ENCODE data around the gene PHTF2. TPM values are rescaled to one million over a fixed set of nuclear protein-coding genes. Genes with fewer than 3 reads are reported as not detected.
"Not testable (repeated sequence)": the region's sequence is repeated elsewhere in the genome, so short reads cannot be mapped to it uniquely, and the experiment has no call there.

The PHTF2 gene
- total RNA-seq, 1 experiment from 2014 or later, result 5.7 TPM

GRCh38 chr7:77811516-77812289 lies 13.1 kb downstream of the PHTF2 start:
- H3K9me3 ChIP-seq, result peaks cover 12% of the 10 kb centered on the region
- DNase-seq, result no peak
- no peaks in the 10 kb centered on the region for H3K27me3 ChIP-seq
- H3K36me3 ChIP-seq, result peaks cover 6% of the 10 kb centered on the region; the same call in 1 of the 2 replicates
- H3K4me3 ChIP-seq, result no peak overlapping the region

DNA sequence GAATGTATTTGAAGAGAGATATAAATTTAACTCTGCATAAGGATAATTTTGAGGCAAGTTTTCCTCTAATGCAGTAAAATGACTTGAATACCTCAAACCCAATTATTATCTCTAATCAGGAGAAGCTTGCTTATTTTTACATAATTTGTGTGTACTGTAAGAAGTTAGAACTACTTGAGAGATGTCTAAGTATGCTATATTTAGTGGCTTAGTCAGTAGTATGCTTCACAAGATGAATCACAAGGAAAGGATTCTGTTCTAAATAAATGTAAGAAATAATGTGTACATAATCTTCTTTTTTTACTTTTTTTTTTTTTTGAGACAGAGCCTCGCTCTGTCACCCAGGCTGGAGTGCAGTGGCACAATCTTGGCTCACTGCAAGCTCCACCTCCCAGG lies 13.7 kb downstream of the PHTF2 start:
- peaks cover 11% of the 10 kb centered on the region; the same call in 1 of the 2 replicates for H3K9me3 ChIP-seq
- no peaks in the 10 kb centered on the region for H3K27me3 ChIP-seq
- DNase-seq, result no peak
- peaks cover 12% of the 10 kb centered on the region; the same call in 1 of the 2 replicates for H3K36me3 ChIP-seq
- H3K4me3 ChIP-seq, result no peak overlapping the region

GRCh38 chr7:77813180-77813579 lies 14.6 kb downstream of the PHTF2 start:
- H3K4me3 ChIP-seq, result no peak overlapping the region
- peaks cover 13% of the 10 kb centered on the region; the same call in 1 of the 2 replicates for H3K36me3 ChIP-seq
- no peak for DNase-seq
- H3K9me3 ChIP-seq, result peaks cover 7% of the 10 kb centered on the region; the same call in 1 of the 2 replicates
- H3K27me3 ChIP-seq, result no peaks in the 10 kb centered on the region

- DNase-seq, result no peak
- H3K4me3 ChIP-seq, result no peak overlapping the region
- H3K36me3 ChIP-seq, result peaks cover 16% of the 10 kb centered on the region
- no peaks in the 10 kb centered on the region for H3K27me3 ChIP-seq
- peaks cover 13% of the 10 kb centered on the region; the same call in 1 of the 2 replicates for H3K9me3 ChIP-seq
These were observed 20.4 kb downstream of the PHTF2 start for GRCh38 chr7:77819021-77819420.

DNA sequence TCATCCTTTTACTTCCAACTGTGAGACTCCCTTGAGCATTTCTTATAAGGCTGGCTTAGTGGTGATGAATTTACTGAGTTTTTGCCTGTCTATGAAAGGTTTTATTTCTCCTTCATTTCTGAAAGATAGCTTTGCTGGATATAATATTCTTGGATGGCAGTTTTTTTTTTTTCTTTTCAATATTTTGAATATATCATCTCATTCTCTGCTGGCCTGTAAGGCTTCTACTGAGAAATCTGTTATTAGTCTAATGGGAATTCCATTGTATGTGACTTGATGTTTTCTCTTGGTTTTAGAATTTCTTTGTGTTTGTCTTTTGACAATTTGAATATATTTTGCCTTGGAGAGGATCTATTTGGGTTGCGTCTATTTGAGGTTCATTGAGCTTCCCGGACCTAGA lies 22.4 kb downstream of the PHTF2 start:
- Histone ChIP-seq H3K36me3 (peaks cover 16% of the 10 kb centered on the region), H3K4me3 (no peak overlapping the region), H3K27me3 (no peaks in the 10 kb centered on the region), H3K9me3 (peaks cover 12% of the 10 kb centered on the region; the same call in 1 of the 2 replicates)
- no peak for DNase-seq

GRCh38 chr7:77822269-77822668 lies 23.7 kb downstream of the PHTF2 start:
- Histone ChIP-seq H3K4me3 (no peak overlapping the region), H3K36me3 (peaks cover 4% of the 10 kb centered on the region), H3K27me3 (no peaks in the 10 kb centered on the region), H3K9me3 (peaks cover 10% of the 10 kb centered on the region; the same call in 1 of the 2 replicates)
- DNase-seq, result no peak

- Histone ChIP-seq H3K27me3 (no peaks in the 10 kb centered on the region), H3K36me3 (peaks cover 3% of the 10 kb centered on the region), H3K4me3 (no peak overlapping the region), H3K9me3 (peaks cover 10% of the 10 kb centered on the region; the same call in 1 of the 2 replicates)
- DNase-seq, result no peak
These were observed 25.2 kb downstream of the PHTF2 start for GRCh38 chr7:77823787-77824186.

- DNase-seq, result no peak
- H3K9me3 ChIP-seq, result 0 out of 2 replicates have a peak, but pooled peaks cover 10% of the 10 kb centered on the region
- H3K27me3 ChIP-seq, result no peaks in the 10 kb centered on the region
- peaks cover 3% of the 10 kb centered on the region for H3K36me3 ChIP-seq
- no peak overlapping the region for H3K4me3 ChIP-seq
These were observed 26.1 kb downstream of the PHTF2 start for GRCh38 chr7:77824636-77825035.

GRCh38 chr7:77825131-77825530 lies 26.6 kb downstream of the PHTF2 start:
- H3K9me3 ChIP-seq, result 0 out of 2 replicates have a peak, but pooled peaks cover 10% of the 10 kb centered on the region
- no peaks in the 10 kb centered on the region for H3K27me3 ChIP-seq
- H3K36me3 ChIP-seq, result peaks cover 3% of the 10 kb centered on the region; the same call in 1 of the 2 replicates
- H3K4me3 ChIP-seq, result no peak overlapping the region
- no peak for DNase-seq

GRCh38 chr7:77826300-77826699 lies 27.7 kb downstream of the PHTF2 start:
- DNase-seq, result no peak
- H3K9me3 ChIP-seq, result 0 out of 2 replicates have a peak, but pooled peaks cover 4% of the 10 kb centered on the region
- H3K36me3 ChIP-seq, result no peaks in the 10 kb centered on the region; the same call in 1 of the 2 replicates
- H3K27me3 ChIP-seq, result no peaks in the 10 kb centered on the region
- H3K4me3 ChIP-seq, result no peak overlapping the region

- Histone ChIP-seq H3K36me3 (no peaks in the 10 kb centered on the region), H3K4me3 (no peak overlapping the region), H3K27me3 (no peaks in the 10 kb centered on the region), H3K9me3 (0 out of 2 replicates have a peak, but pooled peaks cover 2% of the 10 kb centered on the region)
- DNase-seq, result no peak
These were observed 29.4 kb downstream of the PHTF2 start for GRCh38 chr7:77827999-77828398.

DNA sequence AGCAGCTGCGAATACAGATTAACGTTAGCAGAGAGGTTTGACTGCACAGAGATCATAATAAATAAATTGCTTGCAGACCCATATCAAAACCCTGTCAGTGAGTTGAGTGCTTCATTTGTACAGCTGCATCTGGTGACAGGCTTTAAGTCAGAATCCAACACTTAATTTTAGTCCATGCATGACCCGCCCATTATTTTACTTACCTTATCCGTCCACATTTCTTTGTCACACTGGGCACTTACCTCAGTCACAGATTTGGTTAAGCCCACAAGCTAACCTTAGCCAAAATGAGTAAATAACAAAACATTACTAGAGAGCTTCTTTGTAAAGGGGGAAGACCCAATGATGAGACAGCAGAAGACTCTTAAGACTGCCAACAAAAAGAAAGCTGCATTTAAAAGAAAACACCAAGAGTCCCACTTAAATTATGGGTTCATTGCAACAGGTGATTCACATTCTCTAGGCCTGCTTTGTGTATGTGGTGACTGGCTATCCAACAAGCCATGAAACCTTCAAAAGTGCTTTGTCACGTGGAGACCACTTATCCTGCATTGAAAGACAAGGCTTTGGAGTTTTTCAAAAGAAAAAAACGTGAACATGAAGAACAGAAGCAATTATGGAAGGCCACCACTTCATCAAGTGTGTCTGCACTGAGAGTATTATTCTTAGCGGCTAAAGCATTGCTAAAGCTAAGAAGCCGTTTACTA lies 32.2 kb downstream of the PHTF2 start:
- DNase-seq, result no peak
- no peaks in the 10 kb centered on the region for H3K36me3 ChIP-seq
- no peak overlapping the region for H3K4me3 ChIP-seq
- no peaks in the 10 kb centered on the region for H3K27me3 ChIP-seq
- H3K9me3 ChIP-seq, result no peaks in the 10 kb centered on the region

GRCh38 chr7:77831481-77831880 lies 32.9 kb downstream of the PHTF2 start:
- no peak overlapping the region for H3K4me3 ChIP-seq
- no peaks in the 10 kb centered on the region for H3K27me3 ChIP-seq
- no peak for DNase-seq
- no peaks in the 10 kb centered on the region for H3K9me3 ChIP-seq
- no peaks in the 10 kb centered on the region; the same call in 1 of the 2 replicates for H3K36me3 ChIP-seq

DNA sequence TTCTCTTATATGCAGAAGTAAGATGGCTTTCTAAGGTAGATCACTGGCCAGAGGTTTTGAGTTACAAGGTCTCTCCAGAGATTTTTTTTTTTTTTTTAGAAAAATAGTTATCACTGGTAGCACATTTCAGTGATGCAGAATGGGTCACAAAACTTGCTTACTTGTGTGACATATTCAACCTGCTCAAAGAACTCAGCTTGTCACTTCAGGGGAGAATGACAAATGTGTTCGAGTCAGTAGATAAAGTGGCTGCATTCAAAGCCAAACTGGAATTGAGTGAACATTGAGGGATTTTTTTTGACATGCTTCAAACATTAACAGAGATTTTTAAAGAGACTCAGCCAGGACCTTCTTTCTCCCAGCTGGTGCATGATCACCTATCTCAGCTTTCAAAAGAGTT lies 33.4 kb downstream of the PHTF2 start:
- Histone ChIP-seq H3K27me3 (no peaks in the 10 kb centered on the region), H3K4me3 (no peak overlapping the region), H3K9me3 (no peaks in the 10 kb centered on the region), H3K36me3 (no peaks in the 10 kb centered on the region; the same call in 1 of the 2 replicates)
- no peak for DNase-seq

GRCh38 chr7:77833136-77833535 lies 34.6 kb downstream of the PHTF2 start:
- no peak overlapping the region for H3K4me3 ChIP-seq
- H3K9me3 ChIP-seq, result no peaks in the 10 kb centered on the region
- no peaks in the 10 kb centered on the region for H3K27me3 ChIP-seq
- no peaks in the 10 kb centered on the region; the same call in 1 of the 2 replicates for H3K36me3 ChIP-seq
- DNase-seq, result no peak

- not testable (repeated sequence) for DNase-seq, H3K36me3 ChIP-seq, H3K9me3 ChIP-seq, H3K4me3 ChIP-seq, H3K27me3 ChIP-seq
These were observed 37.9 kb downstream of the PHTF2 start for GRCh38 chr7:77836425-77836824.

GRCh38 chr7:77837275-77837674 lies 38.7 kb downstream of the PHTF2 start:
- DNase-seq, result no peak
- H3K36me3 ChIP-seq, result no peaks in the 10 kb centered on the region; the same call in 1 of the 2 replicates
- no peaks in the 10 kb centered on the region for H3K9me3 ChIP-seq
- H3K27me3 ChIP-seq, result no peaks in the 10 kb centered on the region
- H3K4me3 ChIP-seq, result no peak overlapping the region
